B cell (primary cell): ENCODE results near the gene SLC25A10.

Source experiments
- CTCF ChIP-seq: fragments of 200-600 bp; IDR thresholded peaks from one replicate; pipeline ENCODE4 v1.8.0; 2022; ENCODE audit warnings: antibody characterized with exemption, mild to moderate bottlenecking
- EZH2 ChIP-seq: IDR thresholded peaks from 2 replicates; pipeline ENCODE4 v1.6.1; 2012; ENCODE audit warnings: borderline replicate concordance, low read depth, mild to moderate bottlenecking, moderate library complexity, low read length; ENCODE audit not compliant: insufficient read depth, poor library complexity, severe bottlenecking

- no peak for TF ChIP-seq CTCF
- no peak for TF ChIP-seq EZH2
These were observed 1.4 kb upstream of the SLC25A10 start for GRCh38 chr17:81710514-81711308.
